HG03442 (cell line): ENCODE data around the gene SIN3A.
A peak's percentile ranks its signal among the peaks of the same experiment; 100 is the strongest.
"Not testable (repeated sequence)": the region's sequence is repeated elsewhere in the genome, so short reads cannot be mapped to it uniquely, and the experiment has no call there.

Source experiments
- ATAC-seq: cut with Tn5 transposase; IDR thresholded peaks from one replicate; pipeline ENCODE4 v1.9.1; 2021; ENCODE audit warnings: mild to moderate bottlenecking, moderate library complexity; ENCODE audit not compliant: unreplicated experiment

SIN3A gene

DNA sequence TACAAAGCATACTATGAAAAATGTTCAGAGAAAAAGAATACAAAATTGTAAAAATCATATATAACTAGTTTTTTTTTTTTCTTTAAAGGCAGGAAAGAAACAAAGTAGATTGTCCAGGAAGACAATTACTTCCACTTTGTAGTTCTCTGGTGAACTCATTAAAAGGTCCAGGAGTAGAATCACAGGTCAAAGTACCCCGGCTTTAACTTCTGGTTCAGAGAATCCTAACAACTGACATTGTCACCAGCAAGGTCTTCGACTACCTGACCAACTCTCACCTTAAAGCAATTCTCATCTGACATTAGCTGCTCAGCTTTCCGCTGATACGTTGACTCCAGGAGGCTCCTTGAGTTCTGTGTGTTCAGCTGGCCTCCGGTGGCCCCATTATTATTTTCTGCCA is 67.5 kb downstream of the SIN3A start:
- not testable (repeated sequence) for ATAC-seq

DNA sequence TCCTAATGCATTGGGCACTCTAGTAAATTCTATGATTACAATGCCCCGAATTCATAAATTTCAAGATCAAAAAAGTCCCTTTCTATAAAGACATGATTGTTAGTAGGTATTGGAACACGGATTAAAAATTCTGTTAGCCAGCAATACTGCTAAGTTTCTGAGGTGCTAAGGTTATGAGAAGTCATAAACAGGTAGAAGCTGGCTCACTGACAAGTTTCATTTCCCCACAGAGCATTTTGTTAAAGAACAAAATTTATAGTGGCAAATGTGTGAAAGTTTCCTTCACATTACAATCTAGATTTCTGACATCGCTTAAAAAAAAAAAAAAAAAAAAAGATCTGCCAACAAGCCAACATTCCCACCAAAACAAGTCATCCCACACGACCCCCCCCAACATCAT is 70.7 kb downstream of the SIN3A start:
- ATAC-seq, result no peak

- no peak for ATAC-seq
These were observed 79.4 kb downstream of the SIN3A start for GRCh38 chr15:75371901-75372688.

DNA sequence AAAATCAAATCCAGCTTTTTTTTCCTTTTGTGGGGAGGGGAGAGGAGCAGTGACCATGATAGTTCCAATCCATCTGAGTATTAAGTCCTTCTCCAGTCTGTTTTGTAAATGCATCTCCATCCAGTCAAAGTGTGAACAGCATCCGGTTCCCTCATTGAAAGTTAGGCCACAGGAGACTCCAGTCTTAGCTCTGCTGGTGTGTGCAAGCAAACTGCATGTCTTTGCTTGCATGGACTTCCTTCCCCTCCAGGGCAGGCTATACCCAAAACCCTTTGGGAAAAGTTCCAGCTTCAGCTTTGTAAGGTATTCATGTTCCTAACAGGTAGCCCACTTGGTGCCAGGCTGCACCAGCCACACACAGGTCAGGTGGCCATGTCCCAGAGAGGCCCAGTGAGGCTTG is 80.0 kb downstream of the SIN3A start:
- ATAC-seq, result no peak

DNA sequence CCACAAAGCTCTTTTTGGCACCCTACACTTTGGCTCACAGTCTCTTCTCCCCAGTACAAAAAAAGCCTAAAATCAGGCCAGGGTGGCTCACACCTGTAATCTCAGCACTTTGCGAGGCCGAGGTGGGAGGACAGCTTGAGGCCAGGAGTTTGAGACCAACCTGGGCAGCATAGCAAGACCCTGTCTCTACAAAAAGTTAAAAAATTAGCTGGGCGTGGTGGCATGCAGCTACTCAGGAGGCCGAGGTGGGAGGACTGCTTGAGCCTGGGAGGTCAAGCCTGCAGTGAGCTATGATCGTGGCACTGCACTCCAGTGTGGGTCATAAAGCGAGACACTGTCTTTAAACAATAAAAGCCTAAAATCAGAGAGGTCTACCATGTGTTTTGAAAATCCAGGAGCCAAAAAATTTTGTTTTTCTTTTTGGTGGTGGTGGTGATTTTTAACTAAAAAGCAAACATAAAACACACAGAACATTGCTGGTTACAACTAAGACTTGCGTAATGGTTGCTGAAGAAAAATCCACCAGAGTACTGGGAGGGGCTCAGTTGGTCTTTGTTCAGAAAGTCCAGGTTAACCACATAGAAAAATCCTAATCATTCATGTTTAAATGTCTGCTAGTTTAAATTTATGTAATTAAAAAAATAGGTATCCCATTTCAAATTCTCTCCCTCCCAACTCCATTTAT is 81.5 kb downstream of the SIN3A start:
- ATAC-seq, result no peak

DNA sequence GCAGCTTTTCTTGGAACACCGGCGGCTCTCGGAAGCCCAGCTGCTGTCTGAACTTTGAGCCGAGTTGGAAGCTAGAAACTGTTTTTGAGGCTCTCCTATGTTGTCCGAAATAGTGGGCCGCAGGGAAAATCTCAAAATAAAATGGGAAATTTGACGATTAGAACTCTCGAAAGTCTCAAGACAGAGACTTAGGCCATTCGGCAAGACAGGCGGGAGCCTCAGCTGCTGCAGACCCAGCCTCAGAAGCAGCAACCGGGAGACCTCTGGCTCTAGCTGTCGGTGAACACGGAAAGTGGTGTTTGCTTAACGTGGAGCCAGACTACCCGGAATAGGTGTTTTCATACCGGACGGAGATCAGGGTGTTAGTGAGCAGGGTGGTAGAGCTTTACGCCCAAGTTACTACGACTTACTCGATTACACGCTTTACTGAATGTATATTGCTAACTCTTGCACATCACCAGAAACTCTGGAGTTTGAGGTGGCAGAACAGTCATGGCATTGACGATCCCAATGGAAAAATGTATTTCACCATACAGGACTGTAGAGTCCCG is 82.7 kb downstream of the SIN3A start:
- no peak for ATAC-seq

- peak; percentile 83 for ATAC-seq
These were observed 83.4 kb downstream of the SIN3A start, which contains the start of gene MAN2C1 for GRCh38 chr15:75367913-75368688. Gene MAN2C1, minus strand, starts transcription at chr15:75368607. Its CDS starts 24 bp downstream, at chr15:75368583.

- ATAC-seq, result no peak
These were observed 84.0 kb downstream of the SIN3A start for GRCh38 chr15:75367406-75367912.

- ATAC-seq, result no peak
These were observed 84.5 kb downstream of the SIN3A start for GRCh38 chr15:75367006-75367405.

- ATAC-seq, result no peak
These were observed 85.3 kb downstream of the SIN3A start for GRCh38 chr15:75366163-75366562.

- ATAC-seq, result no peak
These were observed 86.6 kb downstream of the SIN3A start for GRCh38 chr15:75364881-75365280.

DNA sequence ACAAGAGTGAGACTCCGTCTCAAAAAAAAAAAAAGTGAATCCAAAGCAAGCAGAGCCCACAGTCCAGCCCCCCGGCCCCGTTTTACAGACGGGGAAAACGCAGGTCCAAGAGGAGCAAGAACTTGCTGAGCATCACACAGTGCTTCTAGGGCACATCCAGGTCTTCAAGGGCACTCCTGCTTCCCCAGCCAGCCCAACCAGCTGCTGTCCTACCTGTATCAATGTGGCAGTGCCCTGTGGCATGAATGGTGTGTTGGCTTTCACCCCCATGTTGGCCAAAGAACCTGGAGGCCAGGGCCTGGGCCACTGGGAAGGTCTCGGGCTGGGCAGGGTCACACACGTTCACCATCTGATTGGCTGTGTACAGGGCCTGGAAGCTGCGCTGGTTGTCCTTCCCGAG is 87.7 kb downstream of the SIN3A start:
- ATAC-seq, result no peak

GRCh38 chr15:75362642-75363249 is 88.7 kb downstream of the SIN3A start:
- no peak for ATAC-seq

DNA sequence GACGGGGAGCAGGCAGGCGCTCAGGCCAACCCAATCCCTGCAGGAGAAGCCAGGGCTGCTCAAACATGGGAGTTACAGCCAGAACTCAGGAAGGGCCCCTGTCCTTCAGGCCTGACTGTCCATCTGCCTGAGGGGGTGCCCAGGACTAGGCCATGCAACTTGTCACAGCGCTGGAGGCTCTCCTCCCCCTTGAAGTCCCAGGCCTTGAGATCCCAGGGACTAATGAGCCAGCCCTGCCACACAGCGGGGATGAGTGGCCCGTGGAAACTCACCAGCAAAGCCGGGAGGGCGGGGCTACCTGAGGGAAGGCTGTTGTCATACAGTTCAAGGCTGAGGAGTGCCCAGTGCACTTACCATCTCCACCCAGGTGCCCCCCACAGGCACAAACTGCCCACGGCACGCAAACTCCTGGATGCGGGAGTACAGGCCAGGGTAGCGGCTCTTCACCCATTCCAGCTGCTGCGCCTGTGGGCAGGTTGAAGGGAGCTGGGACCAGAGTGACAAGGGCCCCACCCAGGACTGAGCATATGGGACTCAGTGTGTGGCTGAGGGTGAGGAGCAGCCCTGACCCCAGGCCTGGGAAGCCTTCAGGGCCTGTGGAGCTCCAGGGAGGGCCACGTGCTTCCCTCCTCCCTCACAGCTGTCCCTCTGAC is 89.4 kb downstream of the SIN3A start:
- ATAC-seq, result no peak

DNA sequence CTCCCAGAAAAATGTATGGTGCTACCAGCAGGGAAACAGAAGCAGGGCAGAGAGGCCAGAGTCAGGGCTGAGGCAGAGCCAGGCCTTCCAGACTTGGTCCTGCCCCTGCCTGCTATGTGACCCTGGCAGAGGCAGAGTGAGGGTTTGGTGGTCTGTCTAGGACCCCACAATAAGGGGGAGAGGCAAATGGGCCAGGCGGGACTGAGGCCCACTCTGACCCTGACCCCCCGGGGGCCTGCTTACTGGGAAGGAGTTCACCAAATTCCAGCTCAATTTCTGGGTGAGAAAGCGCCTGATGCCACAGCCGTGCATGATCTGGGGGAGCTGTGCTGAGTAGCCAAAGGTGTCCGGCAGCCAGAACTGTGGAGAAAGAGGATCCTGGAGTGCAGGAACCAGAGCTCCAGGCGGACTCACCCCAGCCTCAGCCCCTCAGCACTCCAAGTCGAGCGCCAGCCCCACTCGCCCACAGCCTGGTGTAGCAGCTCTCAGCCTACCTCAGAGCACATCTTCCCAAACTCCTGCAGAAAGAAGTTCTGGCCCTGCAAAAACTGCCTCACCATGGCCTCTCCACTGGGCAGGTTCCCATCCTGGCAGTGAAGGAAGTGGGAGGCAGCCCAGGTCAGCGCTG is 90.0 kb downstream of the SIN3A start:
- no peak for ATAC-seq

GRCh38 chr15:75360856-75361255 is 90.6 kb downstream of the SIN3A start:
- ATAC-seq, result no peak

- no peak for ATAC-seq
These were observed 91.1 kb downstream of the SIN3A start for GRCh38 chr15:75360391-75360790.

- no peak for ATAC-seq
These were observed 91.8 kb downstream of the SIN3A start for GRCh38 chr15:75359537-75360250.
